ENCODE data around the gene TM9SF2.

DNA sequence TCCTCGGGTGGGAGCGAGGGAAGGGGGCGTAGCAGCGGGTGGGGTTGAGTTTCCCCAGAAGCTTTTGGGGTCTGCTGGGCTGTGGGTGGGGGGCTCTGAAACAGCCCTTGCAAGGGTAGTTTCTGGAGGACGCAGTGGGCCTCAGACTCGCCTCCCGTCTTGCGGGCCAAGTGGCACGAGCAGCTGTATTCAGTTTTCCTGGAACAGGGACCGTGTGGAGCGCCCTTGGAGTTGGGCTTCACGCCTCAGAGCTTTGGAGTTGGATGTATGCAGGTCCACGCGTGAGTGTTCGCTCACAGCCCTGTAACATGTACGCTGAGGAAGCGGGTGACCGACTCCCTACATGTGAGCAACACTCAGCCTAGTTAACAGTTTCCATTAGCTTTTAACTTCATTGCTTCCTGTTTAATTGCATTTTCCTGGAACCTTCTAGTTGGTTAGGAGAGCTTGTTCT, 603 bp downstream of the TM9SF2 start:
- TF ChIP-seq, protein P1, sequence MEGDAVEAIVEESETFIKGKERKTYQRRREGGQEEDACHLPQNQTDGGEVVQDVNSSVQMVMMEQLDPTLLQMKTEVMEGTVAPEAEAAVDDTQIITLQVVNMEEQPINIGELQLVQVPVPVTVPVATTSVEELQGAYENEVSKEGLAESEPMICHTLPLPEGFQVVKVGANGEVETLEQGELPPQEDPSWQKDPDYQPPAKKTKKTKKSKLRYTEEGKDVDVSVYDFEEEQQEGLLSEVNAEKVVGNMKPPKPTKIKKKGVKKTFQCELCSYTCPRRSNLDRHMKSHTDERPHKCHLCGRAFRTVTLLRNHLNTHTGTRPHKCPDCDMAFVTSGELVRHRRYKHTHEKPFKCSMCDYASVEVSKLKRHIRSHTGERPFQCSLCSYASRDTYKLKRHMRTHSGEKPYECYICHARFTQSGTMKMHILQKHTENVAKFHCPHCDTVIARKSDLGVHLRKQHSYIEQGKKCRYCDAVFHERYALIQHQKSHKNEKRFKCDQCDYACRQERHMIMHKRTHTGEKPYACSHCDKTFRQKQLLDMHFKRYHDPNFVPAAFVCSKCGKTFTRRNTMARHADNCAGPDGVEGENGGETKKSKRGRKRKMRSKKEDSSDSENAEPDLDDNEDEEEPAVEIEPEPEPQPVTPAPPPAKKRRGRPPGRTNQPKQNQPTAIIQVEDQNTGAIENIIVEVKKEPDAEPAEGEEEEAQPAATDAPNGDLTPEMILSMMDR (IDR thresholded peaks at IDR 0.05; ENCODE audit: insufficient read depth, low read length): no peak
- TF ChIP-seq POLR2AphosphoS5 (IDR thresholded peaks at IDR 0.05; ENCODE audit: low read depth) (no peak), SPI1 (IDR thresholded peaks at IDR 0.05; ENCODE audit: borderline replicate concordance, low read depth) (no peak)
- TF ChIP-seq, protein P2, sequence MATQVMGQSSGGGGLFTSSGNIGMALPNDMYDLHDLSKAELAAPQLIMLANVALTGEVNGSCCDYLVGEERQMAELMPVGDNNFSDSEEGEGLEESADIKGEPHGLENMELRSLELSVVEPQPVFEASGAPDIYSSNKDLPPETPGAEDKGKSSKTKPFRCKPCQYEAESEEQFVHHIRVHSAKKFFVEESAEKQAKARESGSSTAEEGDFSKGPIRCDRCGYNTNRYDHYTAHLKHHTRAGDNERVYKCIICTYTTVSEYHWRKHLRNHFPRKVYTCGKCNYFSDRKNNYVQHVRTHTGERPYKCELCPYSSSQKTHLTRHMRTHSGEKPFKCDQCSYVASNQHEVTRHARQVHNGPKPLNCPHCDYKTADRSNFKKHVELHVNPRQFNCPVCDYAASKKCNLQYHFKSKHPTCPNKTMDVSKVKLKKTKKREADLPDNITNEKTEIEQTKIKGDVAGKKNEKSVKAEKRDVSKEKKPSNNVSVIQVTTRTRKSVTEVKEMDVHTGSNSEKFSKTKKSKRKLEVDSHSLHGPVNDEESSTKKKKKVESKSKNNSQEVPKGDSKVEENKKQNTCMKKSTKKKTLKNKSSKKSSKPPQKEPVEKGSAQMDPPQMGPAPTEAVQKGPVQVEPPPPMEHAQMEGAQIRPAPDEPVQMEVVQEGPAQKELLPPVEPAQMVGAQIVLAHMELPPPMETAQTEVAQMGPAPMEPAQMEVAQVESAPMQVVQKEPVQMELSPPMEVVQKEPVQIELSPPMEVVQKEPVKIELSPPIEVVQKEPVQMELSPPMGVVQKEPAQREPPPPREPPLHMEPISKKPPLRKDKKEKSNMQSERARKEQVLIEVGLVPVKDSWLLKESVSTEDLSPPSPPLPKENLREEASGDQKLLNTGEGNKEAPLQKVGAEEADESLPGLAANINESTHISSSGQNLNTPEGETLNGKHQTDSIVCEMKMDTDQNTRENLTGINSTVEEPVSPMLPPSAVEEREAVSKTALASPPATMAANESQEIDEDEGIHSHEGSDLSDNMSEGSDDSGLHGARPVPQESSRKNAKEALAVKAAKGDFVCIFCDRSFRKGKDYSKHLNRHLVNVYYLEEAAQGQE (IDR thresholded peaks at IDR 0.05; ENCODE audit: insufficient replicate concordance, low read depth): no peak

All from HL-60 (cell line).